K562 (cell line): ENCODE results near the gene CENPB. TPM values are rescaled to one million over a fixed set of nuclear protein-coding genes. Genes with fewer than 3 reads are reported as not detected.

Experiments
- ATAC-seq: fragments of 200-7000 bp; cut with Tn5 transposase; 3 replicates; pipeline ENCODE4 v1.9.1; 2020; ENCODE audit warnings: moderate library complexity
- BruUV-seq: library from RNA; stranded (reverse); fragments of 400-500 nt; replicated peaks from 2 replicates; lab custom pipeline; 2021; lab: Mats Ljungman, UMichigan
- CTCF ChIA-PET: fragments of 300-600 bp; formaldehyde crosslinking; extraction: SDS; loops from one replicate; lab custom pipeline; 2021; ENCODE audit warnings: low intra/inter-chr PET ratio; lab: Yijun Ruan, JAX
- POLR2A ChIA-PET: fragments of 300-600, 350-650 bp; sonication (Branson Sonifier 250); formaldehyde crosslinking; extraction: SDS; loops from one replicate; lab custom pipeline; 2021; ENCODE audit warnings: antibody characterized with exemption, inconsistent platforms; lab: Yijun Ruan, JAX
- DNase-seq, 4 experiments: peaks; one replicate each; pipeline versions ENCODE4 v3.0.0 to v3.0.0-alpha.2; 2011 to 2018; ENCODE audit warnings: low spot score in 3 of 4, mixed read lengths in 3 of 4; ENCODE audit errors: extremely low read depth in 1 of 4
- FAIRE-seq: peaks from 2 replicates; lab custom pipeline; 2011; peaks lifted over from hg19 to GRCh38; lab: Jason Lieb, UNC
- H2AFZ ChIP-seq: 2 replicates; pipeline ENCODE4 v1.6.0; 2011; ENCODE audit warnings: low read depth, low read length, control low read depth, inconsistent platforms
- H3K27ac ChIP-seq: fragments of 200-600 bp; 3 replicates; pipeline ENCODE4 v1.8.0; 2011; ENCODE audit warnings: low read depth, mild to moderate bottlenecking, control low read depth, inconsistent platforms, low read length, moderate library complexity, mixed read lengths; ENCODE audit errors: extremely low read depth
- H3K27me3 ChIP-seq, 2 experiments: fragments of 300-600 bp in 1 of 2; 2 replicates in 1 of 2; 3 replicates in 1 of 2; pipeline versions ENCODE4 v1.6.0 to v1.8.0; 2011; ENCODE audit warnings: inconsistent platforms in 2 of 2, low read length in 2 of 2, mild to moderate bottlenecking in 1 of 2, mixed read lengths in 1 of 2, moderate library complexity in 1 of 2; ENCODE audit not compliant: control insufficient read depth in 2 of 2, insufficient read depth in 2 of 2
- H3K36me3 ChIP-seq: fragments of 300-600 bp; 3 replicates; pipeline ENCODE4 v1.8.0; 2011; ENCODE audit warnings: mild to moderate bottlenecking, low read length, inconsistent platforms; ENCODE audit not compliant: control insufficient read depth, insufficient read depth
- H3K4me1 ChIP-seq, 2 experiments: fragments of 200-600 bp in 1 of 2; replicated peaks in 1 of 2; 2 replicates in 1 of 2; 3 replicates in 1 of 2; pipeline versions ENCODE4 v1.5.1 to v1.8.0; 2011; ENCODE audit warnings: inconsistent platforms in 2 of 2, low read length in 2 of 2, mild to moderate bottlenecking in 1 of 2, mixed read lengths in 1 of 2, moderate library complexity in 1 of 2; ENCODE audit not compliant: control insufficient read depth in 2 of 2, insufficient read depth in 2 of 2
- H3K4me2 ChIP-seq: 2 replicates; pipeline ENCODE4 v1.6.1; 2011; ENCODE audit warnings: low read length, control low read depth, inconsistent platforms, mixed read lengths; ENCODE audit not compliant: insufficient read depth
- H3K4me3 ChIP-seq: fragments of 200-600 bp; sonication (generic), shearing (Covaris generic); 2 replicates; pipeline ENCODE4 v1.5.1; 2016; ENCODE audit warnings: control low read depth, inconsistent platforms
- H3K79me2 ChIP-seq: fragments of 200-600 bp; 3 replicates; pipeline ENCODE4 v1.8.0; 2011; ENCODE audit warnings: low read length, inconsistent platforms; ENCODE audit not compliant: control insufficient read depth, insufficient read depth
- H3K9ac ChIP-seq, 2 experiments: 2 replicates each; pipeline versions ENCODE4 v1.6.0 to v1.6.1; 2011; ENCODE audit warnings: low read depth in 2 of 2, low read length in 2 of 2, control low read depth in 1 of 2, inconsistent platforms in 1 of 2, mild to moderate bottlenecking in 1 of 2, mixed read lengths in 1 of 2; ENCODE audit not compliant: insufficient read depth in 1 of 2
- H3K9me1 ChIP-seq: one replicate; pipeline ENCODE4 v1.6.0; 2011; ENCODE audit warnings: inconsistent platforms, mild to moderate bottlenecking, low read length, moderate library complexity; ENCODE audit not compliant: control insufficient read depth, insufficient read depth
- H3K9me3 ChIP-seq: replicated peaks from 2 replicates; pipeline ENCODE4 v1.5.1; 2011; ENCODE audit warnings: low read depth, low read length, inconsistent platforms; ENCODE audit not compliant: control insufficient read depth, insufficient read depth
- H4K20me1 ChIP-seq: replicated peaks from 2 replicates; pipeline ENCODE4 v1.6.1; 2011; ENCODE audit warnings: low read length, inconsistent platforms, mixed read lengths; ENCODE audit not compliant: control insufficient read depth, insufficient read depth
- BMI1 ChIP-seq: fragments of 150-350 bp; IDR thresholded peaks from 2 replicates; pipeline ENCODE4 v1.6.1; 2014; ENCODE audit warnings: low read length
- EZH2 ChIP-seq: IDR thresholded peaks from 2 replicates; pipeline ENCODE4 v1.6.1; 2012; ENCODE audit warnings: low read depth, mild to moderate bottlenecking, inconsistent platforms, low read length, borderline replicate concordance
- FOSL1 ChIP-seq: fragments of 200-800 bp; sonication (Bioruptor generic); conservative IDR thresholded peaks from 2 replicates; pipeline ENCODE4 v1.6.1; 2016; ENCODE audit warnings: missing genetic modification characterization, missing compliant biosample characterization
- FOXK1 ChIP-seq: sonication (generic); formaldehyde crosslinking; IDR thresholded peaks from 2 replicates; pipeline ENCODE4 v1.8.0; 2022; ENCODE audit warnings: missing genetic modification reagents, mild to moderate bottlenecking, borderline replicate concordance
- MEF2D ChIP-seq: conservative IDR thresholded peaks from 2 replicates; pipeline ENCODE4 v1.6.1; 2016; ENCODE audit warnings: low read depth, missing genetic modification characterization, missing compliant biosample characterization
- NBN ChIP-seq: fragments of 450-650 bp; IDR thresholded peaks from 2 replicates; pipeline ENCODE4 v1.6.1; 2016; ENCODE audit warnings: low read depth, mild to moderate bottlenecking
- SAFB2 ChIP-seq: fragments of 200-400 bp; formaldehyde crosslinking; IDR thresholded peaks from 2 replicates; pipeline ENCODE4 v1.6.1; 2018; ENCODE audit warnings: borderline replicate concordance, low read length, low read depth, moderate library complexity; ENCODE audit not compliant: severe bottlenecking
- SRF ChIP-seq, 2 experiments: fragments of 250-450, 450-650 bp in 1 of 2; sonication (Bioruptor Pico) in 1 of 2; sonication (generic) in 1 of 2; formaldehyde crosslinking; IDR thresholded peaks; 2 replicates each; pipeline versions ENCODE4 v1.5.0 to v1.5.1; 2020 to 2022; ENCODE audit warnings: mild to moderate bottlenecking in 1 of 2, missing genetic modification reagents in 1 of 2
- WGBS: fragments of 100-300 bp; shearing (Covaris generic); methylation state at CpG from one replicate; pipeline ENCODE4 v1.1.6; 2016; ENCODE audit warnings: low coverage, mixed read lengths; ENCODE audit not compliant: insufficient coverage; ENCODE audit errors: missing lambda C conversion rate; 5-methylcytosine and 5-hydroxymethylcytosine counted together
- in situ Hi-C: fragments of 300-500 bp; cut with MboI; formaldehyde crosslinking; loops from 4 replicates; pipeline ENCODE4 v1.15.0; 2018; ENCODE audit warnings: inconsistent platforms, mixed read lengths
- intact Hi-C: fragments of 100-400 bp; cut with micrococcal nuclease; formaldehyde crosslinking; loops from 2 replicates; pipeline ENCODE4 v1.14.2; 2022
- polyA plus RNA-seq, 8 experiments: library from polyadenylated mRNA; depleted of rRNA in 4 of 8; stranded (reverse) in 5 of 8; unstranded in 3 of 8; fragments of >200 nt; fragmentation: Nextera tagmentation in 2 of 8; fragmentation: Illumina TruSeq in 1 of 8; extraction: Ambion mirVana in 2 of 8; extraction: Trizol in 1 of 8; gene quantifications; 2 replicates each; pipeline versions ENCODE4 v1.2.1 to v1.2.3, GENCODE V29; 2011 to 2014; ENCODE audit warnings: inconsistent platforms in 1 of 8, missing spikeins in 1 of 8
- total RNA-seq, 7 experiments: library from RNA; depleted of rRNA in 6 of 7; stranded (reverse); fragments of >200 nt in 6 of 7; fragmentation: Illumina TruSeq in 2 of 7; extraction: Trizol in 2 of 7; gene quantifications; 2 replicates each; pipeline versions ENCODE4 v1.2.1 to v1.2.3, GENCODE V29; 2011 to 2021; ENCODE audit warnings: low replicate concordance in 1 of 7
- TF ChIP-seq, protein P1 (sequence below): fragments of 450-650 bp; formaldehyde crosslinking; IDR thresholded peaks from 2 replicates; pipeline ENCODE4 v1.4.0; 2020; ENCODE audit warnings: mild to moderate bottlenecking, moderate library complexity
- TF ChIP-seq, protein P2 (sequence below): IDR thresholded peaks from 2 replicates; pipeline ENCODE4 v1.6.1; 2011; ENCODE audit not compliant: insufficient read length; ENCODE audit errors: extremely low read depth

The CENPB gene
- total and polyA plus RNA-seq, 9 of the 15 experiments (the other 6 are each of a cell fraction or from before 2014, with no cell fraction given) = 0.17 to 70.8 (median 24.9) TPM

DNA sequence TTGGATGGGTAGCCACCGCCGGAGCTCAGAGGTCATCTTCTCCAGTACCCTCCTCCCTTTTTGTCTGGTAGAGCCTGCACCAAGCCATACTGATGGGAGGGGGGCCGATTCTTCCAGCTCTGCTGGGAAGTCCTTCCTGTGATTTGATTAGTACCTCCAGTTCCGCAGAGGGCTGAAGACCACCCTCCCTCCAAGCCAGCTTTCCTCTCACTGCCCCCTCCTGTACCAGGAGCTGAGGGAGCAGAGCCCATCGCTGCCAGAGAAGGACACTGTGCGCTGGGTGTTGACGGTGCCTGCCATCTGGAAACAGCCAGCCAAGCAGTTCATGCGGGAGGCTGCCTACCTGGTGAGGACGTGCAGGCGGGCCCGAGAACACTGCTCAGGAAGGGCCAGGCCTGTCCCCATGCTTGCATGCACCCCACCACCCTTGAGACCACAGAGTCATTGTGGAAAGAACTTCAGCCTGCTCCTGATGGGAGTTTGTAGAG is 40.8 kb downstream of the CENPB start:
- Histone ChIP-seq H3K9me1 (no peaks in the 10 kb centered on the region), H3K79me2 (no peaks in the 10 kb centered on the region), H4K20me1 (no peaks in the 10 kb centered on the region), H3K9ac (peak overlapping the region in 1 of 2 experiments; percentile 79; a peak in 2 of 4 replicates), H3K4me1 (peaks cover 0 to 38% of the 10 kb centered on the region in 2 experiments; a peak in 3 of 5 replicates), H3K27me3 (no peaks in the 10 kb centered on the region), H2AFZ (0 out of 2 replicates have a peak overlapping the region, but pooled peaks have one; percentile 63), H3K4me2 (peak overlapping the region; percentile 76; the same call in 1 of the 2 replicates), H3K27ac (no peak overlapping the region), H3K36me3 (peaks cover 2% of the 10 kb centered on the region; the same call in 1 of the 3 replicates), H3K4me3 (no peak overlapping the region), H3K9me3 (no peaks in the 10 kb centered on the region)
- no TSS peak for BruUV-seq
- ATAC-seq = no peak
- in situ Hi-C loops = no loop called here
- no peak for FAIRE-seq
- TF ChIP-seq EZH2 (no peak), BMI1 (no peak), NBN (no peak), SAFB2 (no peak), SRF (CRISPR knock-in tag; IDR thresholded peaks at IDR 0.05) (no peak), FOXK1 (CRISPR knock-in tag) (no peak), MEF2D (tag) (no peak), FOSL1 (tag) (no peak)
- TF ChIP-seq, protein P1, sequence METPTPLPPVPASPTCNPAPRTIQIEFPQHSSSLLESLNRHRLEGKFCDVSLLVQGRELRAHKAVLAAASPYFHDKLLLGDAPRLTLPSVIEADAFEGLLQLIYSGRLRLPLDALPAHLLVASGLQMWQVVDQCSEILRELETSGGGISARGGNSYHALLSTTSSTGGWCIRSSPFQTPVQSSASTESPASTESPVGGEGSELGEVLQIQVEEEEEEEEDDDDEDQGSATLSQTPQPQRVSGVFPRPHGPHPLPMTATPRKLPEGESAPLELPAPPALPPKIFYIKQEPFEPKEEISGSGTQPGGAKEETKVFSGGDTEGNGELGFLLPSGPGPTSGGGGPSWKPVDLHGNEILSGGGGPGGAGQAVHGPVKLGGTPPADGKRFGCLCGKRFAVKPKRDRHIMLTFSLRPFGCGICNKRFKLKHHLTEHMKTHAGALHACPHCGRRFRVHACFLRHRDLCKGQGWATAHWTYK = no peak
- TF ChIP-seq, protein P2, sequence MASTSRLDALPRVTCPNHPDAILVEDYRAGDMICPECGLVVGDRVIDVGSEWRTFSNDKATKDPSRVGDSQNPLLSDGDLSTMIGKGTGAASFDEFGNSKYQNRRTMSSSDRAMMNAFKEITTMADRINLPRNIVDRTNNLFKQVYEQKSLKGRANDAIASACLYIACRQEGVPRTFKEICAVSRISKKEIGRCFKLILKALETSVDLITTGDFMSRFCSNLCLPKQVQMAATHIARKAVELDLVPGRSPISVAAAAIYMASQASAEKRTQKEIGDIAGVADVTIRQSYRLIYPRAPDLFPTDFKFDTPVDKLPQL = no peak
- intact Hi-C loops = no loop called here
- no peak for DNase-seq
- POLR2A ChIA-PET = interaction anchor here (0.5 to 0.6 kb wide), 2 partner anchors 542 to 1687 kb away, joined by 3 read pairs; no protein-coding TSS in a partner anchor
- 0% methylated on average over 1 of the region's 11 CpGs for WGBS
- CTCF ChIA-PET = no interaction called here
